HepG2 (cell line): ENCODE measurements around the gene MADCAM1. TPM values are rescaled to one million over a fixed set of nuclear protein-coding genes. Genes with fewer than 3 reads are reported as not detected.
A peak's percentile ranks its signal among the peaks of the same experiment; 100 is the strongest.

Source experiments
- AHDC1 ChIP-seq: sonication (generic); formaldehyde crosslinking; IDR thresholded peaks from 2 replicates; pipeline ENCODE4 v1.5.1; 2020; ENCODE audit warnings: mild to moderate bottlenecking, missing genetic modification reagents, borderline replicate concordance
- ATF1 ChIP-seq: IDR thresholded peaks from 2 replicates; pipeline ENCODE4 v1.6.1; 2016; ENCODE audit warnings: mild to moderate bottlenecking, control low read depth
- HOXA7 ChIP-seq: sonication (generic); formaldehyde crosslinking; IDR thresholded peaks from 2 replicates; pipeline ENCODE4 v1.8.1; 2022; ENCODE audit warnings: mild to moderate bottlenecking, missing genetic modification reagents, moderate library complexity
- MYPOP ChIP-seq: sonication (generic); formaldehyde crosslinking; IDR thresholded peaks from 2 replicates; pipeline ENCODE4 v1.8.1; 2023; ENCODE audit warnings: mild to moderate bottlenecking, moderate library complexity, missing genetic modification reagents
- PAWR ChIP-seq: sonication (generic); formaldehyde crosslinking; IDR thresholded peaks from 2 replicates; pipeline ENCODE4 v1.4.0; 2020; ENCODE audit warnings: missing genetic modification reagents, mild to moderate bottlenecking, borderline replicate concordance
- SNRNP70 ChIP-seq: fragments of 200-400 bp; formaldehyde crosslinking; IDR thresholded peaks from 2 replicates; pipeline ENCODE4 v1.6.1; 2017; ENCODE audit warnings: mild to moderate bottlenecking, low read depth, low read length, moderate library complexity
- ZHX2 ChIP-seq, 2 experiments: sonication (generic) in 1 of 2; formaldehyde crosslinking in 1 of 2; IDR thresholded peaks; 2 replicates each; pipeline versions ENCODE4 v1.6.1 to v1.9.0; 2014 to 2022; ENCODE audit warnings: antibody characterized with exemption in 1 of 2, borderline replicate concordance in 1 of 2, inconsistent platforms in 1 of 2, low read depth in 1 of 2, missing genetic modification reagents in 1 of 2
- ZNF251 ChIP-seq: sonication (generic); formaldehyde crosslinking; IDR thresholded peaks from 2 replicates; pipeline ENCODE4 v1.9.0; 2021; ENCODE audit warnings: mild to moderate bottlenecking, missing genetic modification reagents
- ZNF567 ChIP-seq: sonication (generic); formaldehyde crosslinking; IDR thresholded peaks from 2 replicates; pipeline ENCODE4 v1.8.1; 2023; ENCODE audit warnings: mild to moderate bottlenecking, missing genetic modification reagents, borderline replicate concordance
- ZSCAN25 ChIP-seq: sonication (generic); formaldehyde crosslinking; IDR thresholded peaks from 2 replicates; pipeline ENCODE4 v1.8.0; 2022; ENCODE audit warnings: mild to moderate bottlenecking, missing genetic modification reagents
- polyA plus RNA-seq, 8 experiments: library from polyadenylated mRNA; depleted of rRNA in 3 of 8; stranded (reverse) in 7 of 8; unstranded in 1 of 8; fragments of >200 nt; fragmentation: Illumina TruSeq in 4 of 8; extraction: Trizol in 4 of 8; gene quantifications; 2 replicates each; pipeline versions ENCODE4 v1.2.1 to v1.2.3, GENCODE V29; 2011 to 2016; ENCODE audit warnings: low read depth in 4 of 8, missing spikeins in 1 of 8, mixed read lengths in 1 of 8; ENCODE audit not compliant: insufficient read depth in 1 of 8
- total RNA-seq, 5 experiments: library from RNA; depleted of rRNA; stranded (reverse); fragments of >200 nt; fragmentation: Illumina TruSeq; extraction: Trizol; gene quantifications; 2 replicates each; pipeline ENCODE4 v1.2.3, GENCODE V29; 2016; ENCODE audit warnings: low read depth in 1 of 5
- TF ChIP-seq, protein P1 (sequence below): sonication (generic); formaldehyde crosslinking; IDR thresholded peaks from 2 replicates; pipeline ENCODE4 v1.9.0; 2021; ENCODE audit warnings: missing genetic modification reagents, borderline replicate concordance
- TF ChIP-seq, protein P2 (sequence below): sonication (generic); formaldehyde crosslinking; IDR thresholded peaks from 2 replicates; pipeline ENCODE4 v1.5.0; 2020; ENCODE audit warnings: missing genetic modification reagents

MADCAM1 gene
- total and polyA plus RNA-seq, 2 of the 13 experiments (the other 11 are each of a cell fraction or from before 2014, with no cell fraction given) = 0.29 to 0.33 TPM

GRCh38 chr19:461721-462551, 34.4 kb upstream of the MADCAM1 start (continued):
- TF ChIP-seq, protein P1, sequence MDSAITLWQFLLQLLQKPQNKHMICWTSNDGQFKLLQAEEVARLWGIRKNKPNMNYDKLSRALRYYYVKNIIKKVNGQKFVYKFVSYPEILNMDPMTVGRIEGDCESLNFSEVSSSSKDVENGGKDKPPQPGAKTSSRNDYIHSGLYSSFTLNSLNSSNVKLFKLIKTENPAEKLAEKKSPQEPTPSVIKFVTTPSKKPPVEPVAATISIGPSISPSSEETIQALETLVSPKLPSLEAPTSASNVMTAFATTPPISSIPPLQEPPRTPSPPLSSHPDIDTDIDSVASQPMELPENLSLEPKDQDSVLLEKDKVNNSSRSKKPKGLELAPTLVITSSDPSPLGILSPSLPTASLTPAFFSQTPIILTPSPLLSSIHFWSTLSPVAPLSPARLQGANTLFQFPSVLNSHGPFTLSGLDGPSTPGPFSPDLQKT = no peak
- TF ChIP-seq ATF1 (CRISPR knock-in tag) (no peak), SNRNP70 (no peak), AHDC1 (no peak), MYPOP (CRISPR knock-in tag) (no peak), ZSCAN25 (CRISPR knock-in tag) (peak; percentile 81), ZNF567 (CRISPR knock-in tag) (no peak), HOXA7 (CRISPR knock-in tag) (no peak), PAWR (CRISPR knock-in tag) (no peak), ZHX2 (IDR thresholded peaks at IDR 0.05; ENCODE audit: low read depth) (no peak), ZHX2 (CRISPR knock-in tag; IDR thresholded peaks at IDR 0.05; ENCODE audit: borderline replicate concordance) (no peak), ZNF251 (CRISPR knock-in tag) (no peak)
- TF ChIP-seq, protein P2, sequence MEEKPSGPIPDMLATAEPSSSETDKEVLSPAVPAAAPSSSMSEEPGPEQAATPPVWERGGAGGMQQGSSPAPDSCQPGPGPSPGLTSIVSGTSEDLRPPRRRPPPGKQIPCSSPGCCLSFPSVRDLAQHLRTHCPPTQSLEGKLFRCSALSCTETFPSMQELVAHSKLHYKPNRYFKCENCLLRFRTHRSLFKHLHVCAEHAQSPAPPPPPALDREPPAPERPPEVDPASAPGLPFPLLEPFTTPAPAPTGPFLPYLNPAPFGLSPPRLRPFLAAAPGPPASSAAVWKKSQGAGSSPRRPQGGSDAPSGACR (CRISPR knock-in tag) = no peak
